HepG2 (cell line): Measurements from ENCODE around the gene VASN. TPM values are rescaled to one million over a fixed set of nuclear protein-coding genes. Genes with fewer than 3 reads are reported as not detected.

Experiments
- BCL6 ChIP-seq: IDR thresholded peaks from 2 replicates; pipeline ENCODE4 v1.6.1; 2016; ENCODE audit warnings: missing genetic modification reagents, missing compliant biosample characterization
- BORCS8-MEF2B ChIP-seq: sonication (generic); formaldehyde crosslinking; IDR thresholded peaks from 2 replicates; pipeline ENCODE4 v1.8.0; 2022; ENCODE audit warnings: mild to moderate bottlenecking, missing genetic modification reagents
- HHEX ChIP-seq: IDR thresholded peaks from 2 replicates; pipeline ENCODE4 v1.6.1; 2016; ENCODE audit warnings: control low read depth
- HIVEP1 ChIP-seq: sonication (generic); formaldehyde crosslinking; IDR thresholded peaks from 2 replicates; pipeline ENCODE4 v1.4.0; 2020; ENCODE audit warnings: mild to moderate bottlenecking, missing genetic modification reagents
- HNF4G ChIP-seq, 2 experiments: sonication (generic) in 1 of 2; formaldehyde crosslinking in 1 of 2; IDR thresholded peaks; 2 replicates each; pipeline versions ENCODE4 v1.4.0 to v1.6.1; 2011 to 2020; ENCODE audit warnings: borderline replicate concordance in 2 of 2, low read depth in 2 of 2, mild to moderate bottlenecking in 2 of 2, low read length in 1 of 2, missing genetic modification reagents in 1 of 2, moderate library complexity in 1 of 2
- IRF2 ChIP-seq: IDR thresholded peaks from 2 replicates; pipeline ENCODE4 v1.6.1; 2018; ENCODE audit warnings: missing genetic modification reagents, missing compliant biosample characterization
- MEIS2 ChIP-seq: sonication (generic); formaldehyde crosslinking; IDR thresholded peaks from 2 replicates; pipeline ENCODE4 v1.9.0; 2021; ENCODE audit warnings: mild to moderate bottlenecking, missing genetic modification reagents
- NR2F6 ChIP-seq, 2 experiments: IDR thresholded peaks; 2 replicates each; pipeline ENCODE4 v1.6.1; 2016; ENCODE audit warnings: antibody characterized with exemption in 1 of 2, mild to moderate bottlenecking in 1 of 2
- XBP1 ChIP-seq: sonication (generic); formaldehyde crosslinking; IDR thresholded peaks from 2 replicates; pipeline ENCODE4 v1.5.0; 2020; ENCODE audit warnings: missing genetic modification reagents
- ZBTB7B ChIP-seq: sonication (generic); formaldehyde crosslinking; IDR thresholded peaks from 2 replicates; pipeline ENCODE4 v1.4.0; 2020; ENCODE audit warnings: missing genetic modification reagents
- ZFP36 ChIP-seq: fragments of 150-350 bp; IDR thresholded peaks from 2 replicates; pipeline ENCODE4 v1.6.1; 2018; ENCODE audit warnings: borderline replicate concordance, low read length, low read depth; ENCODE audit not compliant: partially characterized antibody
- ZNF282 ChIP-seq: fragments of 450-650 bp; IDR thresholded peaks from 2 replicates; pipeline ENCODE4 v1.6.1; 2018; ENCODE audit not compliant: partially characterized antibody
- ZNF335 ChIP-seq: sonication (generic); formaldehyde crosslinking; IDR thresholded peaks from 2 replicates; pipeline ENCODE4 v1.4.0; 2020; ENCODE audit warnings: missing genetic modification reagents
- ZNF550 ChIP-seq: sonication (generic); formaldehyde crosslinking; IDR thresholded peaks from 2 replicates; pipeline ENCODE4 v1.4.0; 2020; ENCODE audit warnings: mild to moderate bottlenecking, missing genetic modification reagents, borderline replicate concordance
- ZNF776 ChIP-seq: sonication (generic); formaldehyde crosslinking; IDR thresholded peaks from 2 replicates; pipeline ENCODE4 v1.4.0; 2020; ENCODE audit warnings: mild to moderate bottlenecking, missing genetic modification reagents
- polyA plus RNA-seq, 8 experiments: library from polyadenylated mRNA; depleted of rRNA in 3 of 8; stranded (reverse) in 7 of 8; unstranded in 1 of 8; fragments of >200 nt; fragmentation: Illumina TruSeq in 4 of 8; extraction: Trizol in 4 of 8; gene quantifications; 2 replicates each; pipeline versions ENCODE4 v1.2.1 to v1.2.3, GENCODE V29; 2011 to 2016; ENCODE audit warnings: low read depth in 4 of 8, missing spikeins in 1 of 8, mixed read lengths in 1 of 8; ENCODE audit not compliant: insufficient read depth in 1 of 8
- total RNA-seq, 5 experiments: library from RNA; depleted of rRNA; stranded (reverse); fragments of >200 nt; fragmentation: Illumina TruSeq; extraction: Trizol; gene quantifications; 2 replicates each; pipeline ENCODE4 v1.2.3, GENCODE V29; 2016; ENCODE audit warnings: low read depth in 1 of 5
- TF ChIP-seq, protein P1 (sequence below): sonication (generic); formaldehyde crosslinking; IDR thresholded peaks from 2 replicates; pipeline ENCODE4 v1.5.0; 2020; ENCODE audit warnings: mild to moderate bottlenecking, missing genetic modification reagents, borderline replicate concordance
- TF ChIP-seq, protein P2 (sequence below): sonication (generic); formaldehyde crosslinking; IDR thresholded peaks from 2 replicates; pipeline ENCODE4 v1.4.0; 2020; ENCODE audit warnings: missing genetic modification reagents
- TF ChIP-seq, protein P3 (sequence below): sonication (generic); formaldehyde crosslinking; IDR thresholded peaks from 2 replicates; pipeline ENCODE4 v1.4.0; 2020; ENCODE audit warnings: missing genetic modification reagents

The VASN gene
- total and polyA plus RNA-seq, 2 of the 13 experiments (the other 11 are each of a cell fraction or from before 2014, with no cell fraction given), result 8.4 to 18.2 TPM

DNA sequence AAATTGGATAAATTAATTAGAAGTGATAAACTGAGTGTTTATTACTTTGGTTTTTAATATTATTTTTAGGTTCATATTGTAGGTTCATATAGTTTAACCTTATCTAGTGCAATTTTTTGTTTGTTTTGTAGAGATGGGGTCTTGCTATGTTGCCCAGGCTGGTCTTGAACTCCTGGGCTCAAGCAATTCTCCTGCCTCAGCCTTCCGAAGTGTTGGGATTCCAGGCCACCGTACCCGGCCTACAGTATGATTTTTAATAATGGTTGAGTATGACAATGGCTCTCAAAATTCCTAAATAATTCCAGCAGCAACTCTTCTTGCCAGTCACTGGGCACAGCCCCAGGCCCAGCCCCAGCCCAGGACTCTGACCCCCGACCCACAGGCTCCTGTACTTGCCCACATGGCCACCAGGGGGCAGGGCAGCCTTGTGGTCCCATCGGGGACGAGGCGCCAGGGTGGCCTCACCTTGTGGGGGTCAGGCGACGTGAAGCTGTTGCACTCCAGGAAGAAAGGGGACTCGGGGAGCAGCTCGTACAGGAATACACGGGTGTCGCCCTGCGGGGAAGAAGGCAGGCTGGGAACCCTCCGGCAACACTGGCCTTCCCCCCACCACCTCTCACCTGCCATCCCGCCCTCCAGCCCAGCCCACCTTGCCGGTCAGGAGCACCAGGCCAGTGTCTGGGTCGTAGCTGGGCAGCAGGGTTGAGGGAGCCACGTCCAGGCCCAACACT, 12.7 kb upstream of the VASN start (continued):
- TF ChIP-seq, protein P1, sequence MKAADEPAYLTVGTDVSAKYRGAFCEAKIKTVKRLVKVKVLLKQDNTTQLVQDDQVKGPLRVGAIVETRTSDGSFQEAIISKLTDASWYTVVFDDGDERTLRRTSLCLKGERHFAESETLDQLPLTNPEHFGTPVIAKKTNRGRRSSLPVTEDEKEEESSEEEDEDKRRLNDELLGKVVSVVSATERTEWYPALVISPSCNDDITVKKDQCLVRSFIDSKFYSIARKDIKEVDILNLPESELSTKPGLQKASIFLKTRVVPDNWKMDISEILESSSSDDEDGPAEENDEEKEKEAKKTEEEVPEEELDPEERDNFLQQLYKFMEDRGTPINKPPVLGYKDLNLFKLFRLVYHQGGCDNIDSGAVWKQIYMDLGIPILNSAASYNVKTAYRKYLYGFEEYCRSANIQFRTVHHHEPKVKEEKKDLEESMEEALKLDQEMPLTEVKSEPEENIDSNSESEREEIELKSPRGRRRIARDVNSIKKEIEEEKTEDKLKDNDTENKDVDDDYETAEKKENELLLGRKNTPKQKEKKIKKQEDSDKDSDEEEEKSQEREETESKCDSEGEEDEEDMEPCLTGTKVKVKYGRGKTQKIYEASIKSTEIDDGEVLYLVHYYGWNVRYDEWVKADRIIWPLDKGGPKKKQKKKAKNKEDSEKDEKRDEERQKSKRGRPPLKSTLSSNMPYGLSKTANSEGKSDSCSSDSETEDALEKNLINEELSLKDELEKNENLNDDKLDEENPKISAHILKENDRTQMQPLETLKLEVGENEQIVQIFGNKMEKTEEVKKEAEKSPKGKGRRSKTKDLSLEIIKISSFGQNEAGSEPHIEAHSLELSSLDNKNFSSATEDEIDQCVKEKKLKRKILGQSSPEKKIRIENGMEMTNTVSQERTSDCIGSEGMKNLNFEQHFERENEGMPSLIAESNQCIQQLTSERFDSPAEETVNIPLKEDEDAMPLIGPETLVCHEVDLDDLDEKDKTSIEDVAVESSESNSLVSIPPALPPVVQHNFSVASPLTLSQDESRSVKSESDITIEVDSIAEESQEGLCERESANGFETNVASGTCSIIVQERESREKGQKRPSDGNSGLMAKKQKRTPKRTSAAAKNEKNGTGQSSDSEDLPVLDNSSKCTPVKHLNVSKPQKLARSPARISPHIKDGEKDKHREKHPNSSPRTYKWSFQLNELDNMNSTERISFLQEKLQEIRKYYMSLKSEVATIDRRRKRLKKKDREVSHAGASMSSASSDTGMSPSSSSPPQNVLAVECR (CRISPR knock-in tag), result 0 out of 2 replicates have a peak, but pooled peaks have one; percentile 32
- TF ChIP-seq ZNF282 (no peak), ZNF335 (CRISPR knock-in tag) (0 out of 2 replicates have a peak, but pooled peaks have one; percentile 19), HNF4G (IDR thresholded peaks at IDR 0.05; ENCODE audit: borderline replicate concordance, low read depth, low read length) (0 out of 2 replicates have a peak, but pooled peaks have one; percentile 17), HNF4G (CRISPR knock-in tag; IDR thresholded peaks at IDR 0.05; ENCODE audit: borderline replicate concordance, low read depth) (peak; percentile 61; the same call in 1 of the 2 replicates), HIVEP1 (CRISPR knock-in tag) (0 out of 2 replicates have a peak, but pooled peaks have one; percentile 46), BCL6 (CRISPR knock-in tag) (0 out of 2 replicates have a peak, but pooled peaks have one; percentile 42), ZBTB7B (0 out of 2 replicates have a peak, but pooled peaks have one; percentile 19), ZNF550 (CRISPR knock-in tag) (0 out of 2 replicates have a peak, but pooled peaks have one; percentile 76), ZFP36 (no peak), XBP1 (CRISPR knock-in tag) (no peak), NR2F6 (IDR thresholded peaks at IDR 0.05) (no peak), NR2F6 (CRISPR knock-in tag; IDR thresholded peaks at IDR 0.05) (peak; percentile 82), BORCS8-MEF2B (CRISPR knock-in tag) (peak; percentile 44; the same call in 1 of the 2 replicates), ZNF776 (CRISPR knock-in tag) (no peak), MEIS2 (CRISPR knock-in tag) (0 out of 2 replicates have a peak, but pooled peaks have one; percentile 28), HHEX (CRISPR knock-in tag) (no peak), IRF2 (CRISPR knock-in tag) (no peak)
- TF ChIP-seq, protein P2, sequence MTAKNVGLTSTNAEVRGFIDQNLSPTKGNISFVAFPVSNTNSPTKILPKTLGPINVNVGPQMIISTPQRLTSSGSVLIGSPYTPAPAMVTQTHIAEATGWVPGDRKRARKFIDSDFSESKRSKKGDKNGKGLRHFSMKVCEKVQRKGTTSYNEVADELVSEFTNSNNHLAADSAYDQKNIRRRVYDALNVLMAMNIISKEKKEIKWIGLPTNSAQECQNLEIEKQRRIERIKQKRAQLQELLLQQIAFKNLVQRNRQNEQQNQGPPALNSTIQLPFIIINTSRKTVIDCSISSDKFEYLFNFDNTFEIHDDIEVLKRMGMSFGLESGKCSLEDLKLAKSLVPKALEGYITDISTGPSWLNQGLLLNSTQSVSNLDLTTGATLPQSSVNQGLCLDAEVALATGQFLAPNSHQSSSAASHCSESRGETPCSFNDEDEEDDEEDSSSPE (CRISPR knock-in tag), result peak; percentile 26; the same call in 1 of the 2 replicates
- TF ChIP-seq, protein P3, sequence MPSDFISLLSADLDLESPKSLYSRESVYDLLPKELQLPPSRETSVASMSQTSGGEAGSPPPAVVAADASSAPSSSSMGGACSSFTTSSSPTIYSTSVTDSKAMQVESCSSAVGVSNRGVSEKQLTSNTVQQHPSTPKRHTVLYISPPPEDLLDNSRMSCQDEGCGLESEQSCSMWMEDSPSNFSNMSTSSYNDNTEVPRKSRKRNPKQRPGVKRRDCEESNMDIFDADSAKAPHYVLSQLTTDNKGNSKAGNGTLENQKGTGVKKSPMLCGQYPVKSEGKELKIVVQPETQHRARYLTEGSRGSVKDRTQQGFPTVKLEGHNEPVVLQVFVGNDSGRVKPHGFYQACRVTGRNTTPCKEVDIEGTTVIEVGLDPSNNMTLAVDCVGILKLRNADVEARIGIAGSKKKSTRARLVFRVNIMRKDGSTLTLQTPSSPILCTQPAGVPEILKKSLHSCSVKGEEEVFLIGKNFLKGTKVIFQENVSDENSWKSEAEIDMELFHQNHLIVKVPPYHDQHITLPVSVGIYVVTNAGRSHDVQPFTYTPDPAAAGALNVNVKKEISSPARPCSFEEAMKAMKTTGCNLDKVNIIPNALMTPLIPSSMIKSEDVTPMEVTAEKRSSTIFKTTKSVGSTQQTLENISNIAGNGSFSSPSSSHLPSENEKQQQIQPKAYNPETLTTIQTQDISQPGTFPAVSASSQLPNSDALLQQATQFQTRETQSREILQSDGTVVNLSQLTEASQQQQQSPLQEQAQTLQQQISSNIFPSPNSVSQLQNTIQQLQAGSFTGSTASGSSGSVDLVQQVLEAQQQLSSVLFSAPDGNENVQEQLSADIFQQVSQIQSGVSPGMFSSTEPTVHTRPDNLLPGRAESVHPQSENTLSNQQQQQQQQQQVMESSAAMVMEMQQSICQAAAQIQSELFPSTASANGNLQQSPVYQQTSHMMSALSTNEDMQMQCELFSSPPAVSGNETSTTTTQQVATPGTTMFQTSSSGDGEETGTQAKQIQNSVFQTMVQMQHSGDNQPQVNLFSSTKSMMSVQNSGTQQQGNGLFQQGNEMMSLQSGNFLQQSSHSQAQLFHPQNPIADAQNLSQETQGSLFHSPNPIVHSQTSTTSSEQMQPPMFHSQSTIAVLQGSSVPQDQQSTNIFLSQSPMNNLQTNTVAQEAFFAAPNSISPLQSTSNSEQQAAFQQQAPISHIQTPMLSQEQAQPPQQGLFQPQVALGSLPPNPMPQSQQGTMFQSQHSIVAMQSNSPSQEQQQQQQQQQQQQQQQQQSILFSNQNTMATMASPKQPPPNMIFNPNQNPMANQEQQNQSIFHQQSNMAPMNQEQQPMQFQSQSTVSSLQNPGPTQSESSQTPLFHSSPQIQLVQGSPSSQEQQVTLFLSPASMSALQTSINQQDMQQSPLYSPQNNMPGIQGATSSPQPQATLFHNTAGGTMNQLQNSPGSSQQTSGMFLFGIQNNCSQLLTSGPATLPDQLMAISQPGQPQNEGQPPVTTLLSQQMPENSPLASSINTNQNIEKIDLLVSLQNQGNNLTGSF (CRISPR knock-in tag), result no peak
